ENCODE measurements around the gene CCDC186. TPM values are rescaled to one million over a fixed set of nuclear protein-coding genes. Genes with fewer than 3 reads are reported as not detected.

Gene CCDC186
- polyA plus RNA-seq, 1 of the 3 experiments (the other 2 are of a cell fraction) = 1.3 TPM

DNA sequence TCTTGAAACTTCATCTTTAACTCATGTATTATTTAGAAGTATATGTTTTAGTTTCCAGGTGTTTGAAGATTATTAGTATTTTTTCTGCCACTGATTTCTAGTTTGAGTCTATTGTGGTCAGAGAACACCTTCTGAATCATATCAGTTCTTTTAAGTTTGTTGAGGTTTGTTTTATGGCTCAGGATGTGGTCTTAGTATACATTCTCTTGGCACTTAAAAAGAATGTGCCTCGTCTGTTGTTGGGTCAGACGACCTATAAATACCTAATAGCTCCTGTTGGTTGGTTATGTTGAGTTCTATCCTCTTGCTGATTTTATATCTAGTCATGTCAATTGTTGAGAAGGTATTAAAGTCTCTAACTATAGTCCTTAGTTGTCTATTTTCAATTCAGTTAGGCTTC, 21.1 kb upstream of the CCDC186 start:
- no peak overlapping the region for H2AFZ ChIP-seq (ENCODE audit: low read depth)
- no peaks in the 10 kb centered on the region for H4K20me1 ChIP-seq (ENCODE audit: insufficient read depth)
- H3K9me2 ChIP-seq = no peaks in the 10 kb centered on the region
- no peaks in the 10 kb centered on the region for H3K4me1 ChIP-seq (ENCODE audit: control insufficient read depth in 1 of 2, insufficient read depth in 2 of 2, low read depth in 1 of 2, low read length in 1 of 2)
- TF ChIP-seq NRF1 (IDR thresholded peaks at IDR 0.05; ENCODE audit: low read depth, low read length) (no peak), RCOR1 (IDR thresholded peaks at IDR 0.05; ENCODE audit: low read length) (no peak), EZH2phosphoT487 (IDR thresholded peaks at IDR 0.05; ENCODE audit: borderline replicate concordance, low read depth) (no peak)
- 26% methylated on average over 2 of the region's 2 CpGs for WGBS (ENCODE audit: low lambda C conversion rate)
- no peaks in the 10 kb centered on the region for H3K36me3 ChIP-seq (replicated peaks in 1 of 2; ENCODE audit: control insufficient read depth in 1 of 2, insufficient read depth in 2 of 2, low read length in 1 of 2)
- H3K4me3 ChIP-seq (ENCODE audit: low read depth in 2 of 2, low read length in 1 of 2) = no peak overlapping the region
- CTCF ChIA-PET = no interaction called here
- no peak for DNase-seq
- H3K27ac ChIP-seq (ENCODE audit: low read depth in 2 of 2, low read length in 1 of 2) = no peak overlapping the region
- H3K79me2 ChIP-seq (ENCODE audit: insufficient read depth) = no peaks in the 10 kb centered on the region
- H3K9ac ChIP-seq = no peak overlapping the region
- H3K27me3 ChIP-seq (ENCODE audit: insufficient read depth) = no peaks in the 10 kb centered on the region
- H3K4me2 ChIP-seq = no peak overlapping the region
- H3K9me3 ChIP-seq = no peaks in the 10 kb centered on the region
- POLR2A ChIA-PET = no interaction called here
- H3F3A ChIP-seq (replicated peaks; ENCODE audit: insufficient read depth) = no peaks in the 10 kb centered on the region

DNA sequence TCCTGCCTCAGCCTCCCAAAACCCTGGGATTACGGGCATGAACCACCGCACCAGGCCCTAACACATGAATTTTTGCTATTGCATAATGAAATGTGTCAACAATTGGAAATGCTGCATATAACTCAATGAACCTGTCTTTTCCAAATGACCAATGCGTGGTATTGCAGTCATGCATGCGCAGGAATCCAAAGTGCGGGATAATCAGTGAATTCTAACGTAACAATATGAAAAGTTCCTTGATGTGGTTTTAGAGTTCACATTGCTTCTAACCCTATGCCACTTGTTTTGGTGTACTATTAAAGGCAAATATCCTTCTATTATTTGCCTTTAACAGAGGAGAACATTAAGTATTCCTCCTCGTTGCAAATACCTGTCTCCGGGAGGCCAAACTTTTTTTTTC, 15.7 kb upstream of the CCDC186 start:
- 82% methylated on average over 8 of the region's 8 CpGs for WGBS (ENCODE audit: low lambda C conversion rate)
- CTCF ChIA-PET = no interaction called here
- H3F3A ChIP-seq (replicated peaks; ENCODE audit: insufficient read depth) = no peaks in the 10 kb centered on the region
- POLR2A ChIA-PET = no interaction called here
- no peaks in the 10 kb centered on the region for H3K36me3 ChIP-seq (replicated peaks in 1 of 2; ENCODE audit: control insufficient read depth in 1 of 2, insufficient read depth in 2 of 2, low read length in 1 of 2)
- no peaks in the 10 kb centered on the region for H3K4me1 ChIP-seq (ENCODE audit: control insufficient read depth in 1 of 2, insufficient read depth in 2 of 2, low read depth in 1 of 2, low read length in 1 of 2)
- no peak for DNase-seq
- H3K9me2 ChIP-seq = no peaks in the 10 kb centered on the region
- H3K79me2 ChIP-seq (ENCODE audit: insufficient read depth) = no peaks in the 10 kb centered on the region
- no peak for TF ChIP-seq RAD21 (IDR thresholded peaks at IDR 0.05; ENCODE audit: low read length)
- TF ChIP-seq, protein P1, sequence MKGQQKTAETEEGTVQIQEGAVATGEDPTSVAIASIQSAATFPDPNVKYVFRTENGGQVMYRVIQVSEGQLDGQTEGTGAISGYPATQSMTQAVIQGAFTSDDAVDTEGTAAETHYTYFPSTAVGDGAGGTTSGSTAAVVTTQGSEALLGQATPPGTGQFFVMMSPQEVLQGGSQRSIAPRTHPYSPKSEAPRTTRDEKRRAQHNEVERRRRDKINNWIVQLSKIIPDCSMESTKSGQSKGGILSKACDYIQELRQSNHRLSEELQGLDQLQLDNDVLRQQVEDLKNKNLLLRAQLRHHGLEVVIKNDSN (IDR thresholded peaks at IDR 0.05; ENCODE audit: borderline replicate concordance, low read depth) = no peak
- TF ChIP-seq RFX5 (IDR thresholded peaks at IDR 0.05; ENCODE audit: low read length) = no peak
- H3K4me2 ChIP-seq = no peak overlapping the region
- H3K27ac ChIP-seq (ENCODE audit: low read depth in 2 of 2, low read length in 1 of 2) = no peak overlapping the region
- no peak overlapping the region for H3K9ac ChIP-seq
- H4K20me1 ChIP-seq (ENCODE audit: insufficient read depth) = no peaks in the 10 kb centered on the region
- H3K4me3 ChIP-seq (ENCODE audit: low read depth in 2 of 2, low read length in 1 of 2) = no peak overlapping the region
- H2AFZ ChIP-seq (ENCODE audit: low read depth) = no peak overlapping the region
- no peaks in the 10 kb centered on the region for H3K27me3 ChIP-seq (ENCODE audit: insufficient read depth)
- H3K9me3 ChIP-seq = no peaks in the 10 kb centered on the region

DNA sequence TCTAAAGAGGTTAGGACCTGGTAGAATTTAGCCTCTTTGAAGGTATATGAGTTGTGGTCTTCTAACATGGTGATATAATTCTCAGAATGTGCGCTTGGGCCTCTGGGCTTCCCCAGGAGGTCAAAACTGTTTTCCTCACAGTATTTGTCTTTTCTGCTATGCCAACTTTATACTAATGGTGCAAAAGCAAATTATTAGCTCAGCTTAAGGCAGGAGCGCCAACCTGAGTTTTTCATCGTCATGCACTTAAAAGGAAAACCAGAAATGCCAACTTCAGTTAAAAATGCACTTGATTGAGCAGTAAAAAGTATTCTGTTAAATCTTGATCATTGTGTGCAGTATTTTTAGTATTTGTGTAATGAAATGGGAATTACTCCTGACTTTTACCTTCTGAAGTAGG, 14.9 kb upstream of the CCDC186 start:
- 95% methylated on average over 3 of the region's 3 CpGs for WGBS (ENCODE audit: low lambda C conversion rate)
- no peaks in the 10 kb centered on the region for H3F3A ChIP-seq (replicated peaks; ENCODE audit: insufficient read depth)
- no peak for DNase-seq
- H3K4me3 ChIP-seq (ENCODE audit: low read depth in 2 of 2, low read length in 1 of 2) = no peak overlapping the region
- ChIA-PET CTCF (no interaction called here), POLR2A (no interaction called here)
- H3K27ac ChIP-seq (ENCODE audit: low read depth in 2 of 2, low read length in 1 of 2) = no peak overlapping the region
- no peaks in the 10 kb centered on the region for H3K9me2 ChIP-seq
- no peaks in the 10 kb centered on the region for H3K9me3 ChIP-seq
- H3K27me3 ChIP-seq (ENCODE audit: insufficient read depth) = no peaks in the 10 kb centered on the region
- H3K4me2 ChIP-seq = no peak overlapping the region
- no peaks in the 10 kb centered on the region for H3K36me3 ChIP-seq (replicated peaks in 1 of 2; ENCODE audit: control insufficient read depth in 1 of 2, insufficient read depth in 2 of 2, low read length in 1 of 2)
- H2AFZ ChIP-seq (ENCODE audit: low read depth) = no peak overlapping the region
- H3K4me1 ChIP-seq (ENCODE audit: control insufficient read depth in 1 of 2, insufficient read depth in 2 of 2, low read depth in 1 of 2, low read length in 1 of 2) = no peaks in the 10 kb centered on the region; a peak in 1 of 4 replicates
- H4K20me1 ChIP-seq (ENCODE audit: insufficient read depth) = no peaks in the 10 kb centered on the region
- no peak overlapping the region for H3K9ac ChIP-seq
- H3K79me2 ChIP-seq (ENCODE audit: insufficient read depth) = no peaks in the 10 kb centered on the region
- TF ChIP-seq, protein P2, sequence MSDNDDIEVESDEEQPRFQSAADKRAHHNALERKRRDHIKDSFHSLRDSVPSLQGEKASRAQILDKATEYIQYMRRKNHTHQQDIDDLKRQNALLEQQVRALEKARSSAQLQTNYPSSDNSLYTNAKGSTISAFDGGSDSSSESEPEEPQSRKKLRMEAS (IDR thresholded peaks at IDR 0.05; ENCODE audit: low read depth) = no peak
- TF ChIP-seq, protein P3, sequence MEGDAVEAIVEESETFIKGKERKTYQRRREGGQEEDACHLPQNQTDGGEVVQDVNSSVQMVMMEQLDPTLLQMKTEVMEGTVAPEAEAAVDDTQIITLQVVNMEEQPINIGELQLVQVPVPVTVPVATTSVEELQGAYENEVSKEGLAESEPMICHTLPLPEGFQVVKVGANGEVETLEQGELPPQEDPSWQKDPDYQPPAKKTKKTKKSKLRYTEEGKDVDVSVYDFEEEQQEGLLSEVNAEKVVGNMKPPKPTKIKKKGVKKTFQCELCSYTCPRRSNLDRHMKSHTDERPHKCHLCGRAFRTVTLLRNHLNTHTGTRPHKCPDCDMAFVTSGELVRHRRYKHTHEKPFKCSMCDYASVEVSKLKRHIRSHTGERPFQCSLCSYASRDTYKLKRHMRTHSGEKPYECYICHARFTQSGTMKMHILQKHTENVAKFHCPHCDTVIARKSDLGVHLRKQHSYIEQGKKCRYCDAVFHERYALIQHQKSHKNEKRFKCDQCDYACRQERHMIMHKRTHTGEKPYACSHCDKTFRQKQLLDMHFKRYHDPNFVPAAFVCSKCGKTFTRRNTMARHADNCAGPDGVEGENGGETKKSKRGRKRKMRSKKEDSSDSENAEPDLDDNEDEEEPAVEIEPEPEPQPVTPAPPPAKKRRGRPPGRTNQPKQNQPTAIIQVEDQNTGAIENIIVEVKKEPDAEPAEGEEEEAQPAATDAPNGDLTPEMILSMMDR (IDR thresholded peaks at IDR 0.05) = no peak
- TF ChIP-seq TAF1 (IDR thresholded peaks at IDR 0.05; ENCODE audit: borderline replicate concordance, low read depth, low read length) = no peak
- no peak for TF ChIP-seq SIN3A (IDR thresholded peaks at IDR 0.05; ENCODE audit: borderline replicate concordance, low read depth, low read length)
- TF ChIP-seq FOSL2 (IDR thresholded peaks at IDR 0.05; ENCODE audit: borderline replicate concordance, low read depth) = no peak
- no peak for TF ChIP-seq EZH2phosphoT487 (IDR thresholded peaks at IDR 0.05; ENCODE audit: borderline replicate concordance, low read depth)
- no peak for TF ChIP-seq RAD21 (IDR thresholded peaks at IDR 0.05; ENCODE audit: low read length)
- TF ChIP-seq MEF2A (IDR thresholded peaks at IDR 0.05; ENCODE audit: borderline replicate concordance, low read depth) = no peak
- TF ChIP-seq, protein P4, sequence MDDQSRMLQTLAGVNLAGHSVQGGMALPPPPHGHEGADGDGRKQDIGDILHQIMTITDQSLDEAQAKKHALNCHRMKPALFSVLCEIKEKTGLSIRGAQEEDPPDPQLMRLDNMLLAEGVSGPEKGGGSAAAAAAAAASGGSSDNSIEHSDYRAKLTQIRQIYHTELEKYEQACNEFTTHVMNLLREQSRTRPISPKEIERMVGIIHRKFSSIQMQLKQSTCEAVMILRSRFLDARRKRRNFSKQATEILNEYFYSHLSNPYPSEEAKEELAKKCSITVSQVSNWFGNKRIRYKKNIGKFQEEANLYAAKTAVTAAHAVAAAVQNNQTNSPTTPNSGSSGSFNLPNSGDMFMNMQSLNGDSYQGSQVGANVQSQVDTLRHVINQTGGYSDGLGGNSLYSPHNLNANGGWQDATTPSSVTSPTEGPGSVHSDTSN (IDR thresholded peaks at IDR 0.05) = no peak
- no peak for TF ChIP-seq RXRA (IDR thresholded peaks at IDR 0.05; ENCODE audit: borderline replicate concordance, low read depth)
- no peak for TF ChIP-seq FOXJ3 (CRISPR knock-in tag; IDR thresholded peaks at IDR 0.05)
- no peak for TF ChIP-seq TEAD4 (IDR thresholded peaks at IDR 0.05; ENCODE audit: borderline replicate concordance, insufficient read depth)
- TF ChIP-seq, protein P1 (IDR thresholded peaks at IDR 0.05; ENCODE audit: borderline replicate concordance, low read depth) = no peak
